NCI-H2029 (cell line): Measurements from ENCODE around the gene PGA3.
A peak's percentile ranks its signal among the peaks of the same experiment; 100 is the strongest.
"Not testable (repeated sequence)": the region's sequence is repeated elsewhere in the genome, so short reads cannot be mapped to it uniquely, and the experiment has no call there.

Source experiments
- DNase-seq: peaks from one replicate; lab custom pipeline; 2025; lab: John Stamatoyannopoulos, UW

PGA3 gene

GRCh38 chr11:61202950-61203746 is at the start of gene PGA3:
Gene PGA3 (plus strand): TSS chr11:61203515. CDS start chr11:61203565, 50 bp downstream.
- DNase-seq, result not testable (repeated sequence)

- no peak for DNase-seq
Observed at GRCh38 chr11:61153593-61154095, 49.7 kb upstream of the PGA3 start.

- DNase-seq, result no peak
Observed at GRCh38 chr11:61154528-61154927, 48.8 kb upstream of the PGA3 start.

- DNase-seq, result no peak
Observed at GRCh38 chr11:61155312-61155711, 48.0 kb upstream of the PGA3 start.

GRCh38 chr11:61155741-61156140 is 47.6 kb upstream of the PGA3 start:
- no peak for DNase-seq

GRCh38 chr11:61157743-61158142 is 45.6 kb upstream of the PGA3 start:
- DNase-seq, result no peak

- DNase-seq, result peak; percentile 75
Observed at GRCh38 chr11:61158691-61159381, 44.5 kb upstream of the PGA3 start.

GRCh38 chr11:61160487-61161189 is 42.7 kb upstream of the PGA3 start:
- DNase-seq, result no peak

GRCh38 chr11:61161190-61162091 is 41.9 kb upstream of the PGA3 start, which contains the start of gene VPS37C:
Gene VPS37C (minus strand): TSS chr11:61161426. CDS start chr11:61138829, 22,597 bp downstream.
- peak; percentile 84 for DNase-seq

- no peak for DNase-seq
Observed at GRCh38 chr11:61162092-61162941, 41.0 kb upstream of the PGA3 start.

- DNase-seq, result no peak
Observed at GRCh38 chr11:61163021-61163420, 40.3 kb upstream of the PGA3 start.

GRCh38 chr11:61163714-61164605 is 39.4 kb upstream of the PGA3 start:
- no peak for DNase-seq

- peak; percentile 69 for DNase-seq
Observed at GRCh38 chr11:61164606-61165424, 38.5 kb upstream of the PGA3 start.

- DNase-seq, result not testable (repeated sequence)
Observed at GRCh38 chr11:61165785-61166184, 37.5 kb upstream of the PGA3 start.

GRCh38 chr11:61166331-61166730 is 37.0 kb upstream of the PGA3 start:
- DNase-seq, result not testable (repeated sequence)

GRCh38 chr11:61168042-61168688 is 35.1 kb upstream of the PGA3 start:
- DNase-seq, result no peak

- DNase-seq, result no peak
Observed at GRCh38 chr11:61168800-61169199, 34.5 kb upstream of the PGA3 start.

- no peak for DNase-seq
Observed at GRCh38 chr11:61170566-61170965, 32.7 kb upstream of the PGA3 start.
